ENCODE results near the gene ZG16B.
A peak's percentile ranks its signal among the peaks of the same experiment; 100 is the strongest.

The ZG16B gene

GRCh38 chr16:2828876-2829430 is 1.1 kb upstream of the ZG16B start:
- FAIRE-seq, result no peak
- TF ChIP-seq PAX5 (IDR thresholded peaks at IDR 0.05; ENCODE audit: insufficient read depth, low read length, severe bottlenecking), result no peak
- TF ChIP-seq POU2F2 (IDR thresholded peaks at IDR 0.05; ENCODE audit: low read depth, low read length), result no peak
- no peak for TF ChIP-seq POLR2AphosphoS5 (IDR thresholded peaks at IDR 0.05; ENCODE audit: low read depth, low read length)
- TF ChIP-seq TAF1 (IDR thresholded peaks at IDR 0.05; ENCODE audit: low read depth, low read length), result no peak
- no peak for TF ChIP-seq SPI1 (IDR thresholded peaks at IDR 0.05; ENCODE audit: low read depth, low read length)

GRCh38 chr16:2830355-2830695 is 222 bp downstream of the ZG16B start:
- FAIRE-seq, result no peak

More at GRCh38 chr16:2828876-2829430, 1.1 kb upstream of the ZG16B start:
- no peak for DNase-seq (ENCODE audit: insufficient read length, low spot score)

DNA sequence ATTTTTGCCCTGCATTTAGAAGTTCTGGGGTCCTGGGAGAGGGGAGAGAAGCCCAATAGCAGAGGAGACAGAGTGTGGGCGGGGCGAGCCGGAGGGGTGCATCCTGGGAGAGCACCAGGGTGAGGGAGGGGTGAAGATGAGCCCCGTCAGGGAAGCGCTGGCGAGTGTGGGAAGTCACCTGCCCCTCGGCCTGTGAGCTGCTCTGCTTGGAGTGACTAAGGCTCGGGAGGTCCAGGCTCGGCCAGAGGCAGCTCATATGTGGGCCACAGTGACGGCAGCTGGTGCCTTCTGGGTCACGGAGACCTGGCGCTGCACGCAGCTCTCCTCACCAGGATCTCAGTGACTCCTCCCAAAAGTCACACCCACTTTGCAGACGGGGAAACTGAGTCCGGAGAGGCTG is 1.1 kb downstream of the ZG16B start:
- no peak for FAIRE-seq

More at GRCh38 chr16:2830355-2830695, 222 bp downstream of the ZG16B start:
- no peak for DNase-seq (ENCODE audit: insufficient read length, low spot score)
- TF ChIP-seq PAX5 (IDR thresholded peaks at IDR 0.05; ENCODE audit: insufficient read depth, low read length, severe bottlenecking) (no peak), TAF1 (IDR thresholded peaks at IDR 0.05; ENCODE audit: low read depth, low read length) (no peak), SPI1 (IDR thresholded peaks at IDR 0.05; ENCODE audit: low read depth, low read length) (no peak), POU2F2 (IDR thresholded peaks at IDR 0.05; ENCODE audit: low read depth, low read length) (no peak), POLR2A (IDR thresholded peaks at IDR 0.05; ENCODE audit: low read depth, low read length) (no peak), POLR2AphosphoS5 (IDR thresholded peaks at IDR 0.05; ENCODE audit: low read depth, low read length) (no peak)

DNA sequence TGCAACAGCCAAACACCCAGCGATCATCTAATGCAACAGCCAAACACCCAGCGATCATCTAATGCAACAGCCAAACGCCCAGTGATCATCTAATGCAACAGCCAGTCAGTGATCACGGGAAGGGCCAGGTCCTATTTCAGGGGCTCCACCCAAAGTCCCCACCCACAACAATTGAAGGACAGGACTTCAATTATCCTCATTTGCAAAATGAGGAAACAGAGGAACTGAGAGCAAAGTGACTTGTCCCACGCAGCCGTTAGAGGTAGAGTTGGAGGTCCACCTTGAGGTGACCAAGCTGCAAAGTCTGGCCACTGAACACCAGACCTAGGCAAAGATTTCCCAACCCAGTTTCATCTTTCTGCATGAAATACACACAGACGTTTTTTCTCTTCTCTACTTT is 3.7 kb downstream of the ZG16B start:
- TF ChIP-seq TAF1 (IDR thresholded peaks at IDR 0.05; ENCODE audit: low read depth, low read length) (no peak), SPI1 (IDR thresholded peaks at IDR 0.05; ENCODE audit: low read depth, low read length) (0 out of 2 replicates have a peak, but pooled peaks have one; percentile 5)
- DNase-seq (ENCODE audit: insufficient read length, low spot score) (no peak), FAIRE-seq (no peak)

More for the DNA sequence above, 1.1 kb downstream of the ZG16B start:
- DNase-seq (ENCODE audit: insufficient read length, low spot score), result no peak
- TF ChIP-seq POU2F2 (IDR thresholded peaks at IDR 0.05; ENCODE audit: low read depth, low read length), result no peak
- no peak for TF ChIP-seq PAX5 (IDR thresholded peaks at IDR 0.05; ENCODE audit: insufficient read depth, low read length, severe bottlenecking)
- no peak for TF ChIP-seq POLR2A (IDR thresholded peaks at IDR 0.05; ENCODE audit: low read depth, low read length)
- TF ChIP-seq POLR2AphosphoS5 (IDR thresholded peaks at IDR 0.05; ENCODE audit: low read depth, low read length), result no peak
- no peak for TF ChIP-seq SPI1 (IDR thresholded peaks at IDR 0.05; ENCODE audit: low read depth, low read length)
- TF ChIP-seq TAF1 (IDR thresholded peaks at IDR 0.05; ENCODE audit: low read depth, low read length), result no peak

- DNase-seq (ENCODE audit: insufficient read length, low spot score) (no peak), FAIRE-seq (no peak)
- TF ChIP-seq POU2F2 (IDR thresholded peaks at IDR 0.05; ENCODE audit: low read depth, low read length), result no peak
- no peak for TF ChIP-seq POLR2AphosphoS5 (IDR thresholded peaks at IDR 0.05; ENCODE audit: low read depth, low read length)
- TF ChIP-seq POLR2A (IDR thresholded peaks at IDR 0.05; ENCODE audit: low read depth, low read length), result no peak
- no peak for TF ChIP-seq TAF1 (IDR thresholded peaks at IDR 0.05; ENCODE audit: low read depth, low read length)
- no peak for TF ChIP-seq PAX5 (IDR thresholded peaks at IDR 0.05; ENCODE audit: insufficient read depth, low read length, severe bottlenecking)
- no peak for TF ChIP-seq SPI1 (IDR thresholded peaks at IDR 0.05; ENCODE audit: low read depth, low read length)
These were observed 4.9 kb downstream of the ZG16B start for GRCh38 chr16:2834968-2835367.

GRCh38 chr16:2835638-2836493 is 5.8 kb downstream of the ZG16B start:
- FAIRE-seq (no peak), DNase-seq (ENCODE audit: insufficient read length, low spot score) (no peak)
- no peak for TF ChIP-seq TAF1 (IDR thresholded peaks at IDR 0.05; ENCODE audit: low read depth, low read length)
- TF ChIP-seq SPI1 (IDR thresholded peaks at IDR 0.05; ENCODE audit: low read depth, low read length), result peak; percentile 17; the same call in 1 of the 2 replicates

DNA sequence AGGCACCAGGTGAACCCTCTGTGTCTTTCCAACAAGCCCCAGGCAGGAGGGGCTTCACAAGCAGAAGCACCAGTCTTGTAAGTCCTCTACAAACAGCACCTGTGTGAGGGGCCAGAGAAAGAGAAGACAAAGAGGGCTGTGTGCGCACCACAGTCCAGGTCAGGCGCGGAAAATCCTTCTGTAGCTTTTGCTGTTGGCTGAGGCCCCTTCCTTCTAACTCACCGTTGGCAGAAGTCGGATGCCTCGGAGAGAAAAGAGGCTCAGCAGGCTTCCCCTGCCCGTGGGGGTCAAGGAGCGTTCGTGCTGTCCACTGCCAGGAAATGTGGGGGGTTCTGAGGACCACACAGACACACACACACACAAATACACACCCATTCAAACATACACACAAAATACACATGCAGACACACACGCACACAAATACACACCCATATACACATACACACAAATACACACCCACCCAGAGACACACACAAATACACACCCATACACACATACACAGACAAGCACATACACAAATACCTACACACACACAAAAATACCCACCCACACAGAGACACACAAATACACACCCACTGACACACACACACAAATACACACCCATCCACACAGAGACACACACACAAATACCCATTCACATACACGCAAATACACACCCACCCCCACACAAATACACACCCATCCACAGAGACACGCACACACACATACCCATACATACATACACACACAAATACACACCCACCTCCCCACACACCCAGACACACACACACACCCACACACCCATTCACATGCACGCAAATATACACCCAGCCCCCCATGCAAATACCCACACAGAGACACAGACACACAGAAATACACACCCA is 6.8 kb downstream of the ZG16B start:
- FAIRE-seq (peak; percentile 20), DNase-seq (ENCODE audit: insufficient read length, low spot score) (no peak)
- TF ChIP-seq POU2F2 (IDR thresholded peaks at IDR 0.05; ENCODE audit: low read depth, low read length) (no peak), POLR2AphosphoS5 (IDR thresholded peaks at IDR 0.05; ENCODE audit: low read depth, low read length) (no peak), POLR2A (IDR thresholded peaks at IDR 0.05; ENCODE audit: low read depth, low read length) (no peak), TAF1 (IDR thresholded peaks at IDR 0.05; ENCODE audit: low read depth, low read length) (no peak), PAX5 (IDR thresholded peaks at IDR 0.05; ENCODE audit: insufficient read depth, low read length, severe bottlenecking) (no peak), SPI1 (IDR thresholded peaks at IDR 0.05; ENCODE audit: low read depth, low read length) (no peak)

DNA sequence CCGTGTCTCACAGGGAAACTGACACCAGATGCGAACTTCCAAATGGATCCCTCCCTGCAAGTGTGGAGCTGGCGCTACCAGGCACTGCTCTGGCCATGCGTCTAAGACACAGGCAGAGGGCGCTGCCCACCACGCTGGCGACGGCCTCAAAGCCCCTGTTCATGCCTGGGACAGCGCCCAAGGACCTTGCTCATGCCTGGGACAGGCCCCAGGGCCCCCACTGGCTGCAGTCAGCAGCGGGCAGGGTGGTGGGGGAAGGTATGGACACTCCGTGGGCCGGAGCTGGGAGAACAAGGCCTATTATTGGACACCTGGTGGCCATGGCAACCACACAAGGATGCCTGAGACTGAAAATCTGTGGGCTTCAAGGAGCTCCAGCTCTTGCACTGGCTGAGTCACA is 8.8 kb downstream of the ZG16B start:
- peak; percentile 90 for FAIRE-seq
- TF ChIP-seq POU2F2 (IDR thresholded peaks at IDR 0.05; ENCODE audit: low read depth, low read length) (no peak), TAF1 (IDR thresholded peaks at IDR 0.05; ENCODE audit: low read depth, low read length) (no peak), POLR2AphosphoS5 (IDR thresholded peaks at IDR 0.05; ENCODE audit: low read depth, low read length) (no peak), SPI1 (IDR thresholded peaks at IDR 0.05; ENCODE audit: low read depth, low read length) (no peak), PAX5 (IDR thresholded peaks at IDR 0.05; ENCODE audit: insufficient read depth, low read length, severe bottlenecking) (no peak)
- DNase-seq (ENCODE audit: insufficient read length, low spot score), result peak; percentile 79

GRCh38 chr16:2839650-2840450 is 9.7 kb downstream of the ZG16B start:
- FAIRE-seq, result no peak
- TF ChIP-seq TAF1 (IDR thresholded peaks at IDR 0.05; ENCODE audit: low read depth, low read length) (no peak), PAX5 (IDR thresholded peaks at IDR 0.05; ENCODE audit: insufficient read depth, low read length, severe bottlenecking) (no peak), POLR2A (IDR thresholded peaks at IDR 0.05; ENCODE audit: low read depth, low read length) (no peak), POLR2AphosphoS5 (IDR thresholded peaks at IDR 0.05; ENCODE audit: low read depth, low read length) (no peak), SPI1 (IDR thresholded peaks at IDR 0.05; ENCODE audit: low read depth, low read length) (no peak), POU2F2 (IDR thresholded peaks at IDR 0.05; ENCODE audit: low read depth, low read length) (no peak)
- no peak for DNase-seq (ENCODE audit: insufficient read length, low spot score)

Data from GM12891 (cell line).